ENCODE measurements around the gene KRT83.

KRT83 gene

DNA sequence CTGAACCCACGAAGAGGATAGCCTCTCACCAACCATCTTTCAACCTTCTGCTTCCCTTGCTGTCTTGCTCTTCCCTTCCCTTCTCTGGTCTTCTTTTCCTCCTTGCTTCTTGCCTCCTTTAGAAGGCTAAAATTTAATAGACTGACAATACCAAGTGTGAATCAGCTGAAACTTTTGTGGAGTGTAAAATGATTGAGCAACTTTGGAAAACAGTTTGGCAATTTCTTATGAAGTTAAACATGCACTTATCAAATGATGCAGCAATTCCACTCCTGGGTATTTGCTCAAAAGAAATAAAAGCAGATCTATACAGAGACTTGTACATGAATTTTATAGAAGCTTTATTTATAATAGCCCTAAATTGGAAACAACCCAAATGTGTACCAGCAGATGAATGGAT lies 50.0 kb downstream of the KRT83 start:
- Histone ChIP-seq H2BK120ac (ENCODE audit: low read depth, low read length) (no peak overlapping the region), H3K27ac (ENCODE audit: low read depth, low read length) (no peak overlapping the region), H4K8ac (ENCODE audit: low read depth, low read length) (no peak overlapping the region), H3K79me2 (ENCODE audit: control insufficient read depth, insufficient read depth, low read length) (no peaks in the 10 kb centered on the region), H3K9ac (ENCODE audit: low read length) (no peak overlapping the region), H3K18ac (ENCODE audit: low read length) (no peak overlapping the region), H3K4ac (ENCODE audit: low read depth, low read length) (no peak overlapping the region), H2BK15ac (replicated peaks; ENCODE audit: low read depth) (no peak overlapping the region), H4K5ac (ENCODE audit: low read length) (no peak overlapping the region), H3K56ac (ENCODE audit: low read length) (no peak overlapping the region), H3K4me1 (ENCODE audit: control insufficient read depth, low read depth, low read length) (no peaks in the 10 kb centered on the region), H2BK5ac (ENCODE audit: low read length) (no peak overlapping the region), H3K36me3 (ENCODE audit: control insufficient read depth, insufficient read depth, low read length) (no peaks in the 10 kb centered on the region), H3K4me2 (ENCODE audit: low read length) (no peak overlapping the region), H2AK5ac (ENCODE audit: low read length) (no peak overlapping the region), H3K4me3 (ENCODE audit: low read length) (no peak overlapping the region), H3K79me1 (ENCODE audit: low read length) (no peaks in the 10 kb centered on the region), H3K23ac (ENCODE audit: low read length) (no peak overlapping the region), H3K27me3 (ENCODE audit: insufficient read depth, low read length, poor library complexity) (no peaks in the 10 kb centered on the region)
- WGBS (ENCODE audit: extremely low coverage, insufficient coverage, low lambda C conversion rate): no CpG with 5 or more reads among the region's 1 CpG
- DNase-seq: no peak

DNA sequence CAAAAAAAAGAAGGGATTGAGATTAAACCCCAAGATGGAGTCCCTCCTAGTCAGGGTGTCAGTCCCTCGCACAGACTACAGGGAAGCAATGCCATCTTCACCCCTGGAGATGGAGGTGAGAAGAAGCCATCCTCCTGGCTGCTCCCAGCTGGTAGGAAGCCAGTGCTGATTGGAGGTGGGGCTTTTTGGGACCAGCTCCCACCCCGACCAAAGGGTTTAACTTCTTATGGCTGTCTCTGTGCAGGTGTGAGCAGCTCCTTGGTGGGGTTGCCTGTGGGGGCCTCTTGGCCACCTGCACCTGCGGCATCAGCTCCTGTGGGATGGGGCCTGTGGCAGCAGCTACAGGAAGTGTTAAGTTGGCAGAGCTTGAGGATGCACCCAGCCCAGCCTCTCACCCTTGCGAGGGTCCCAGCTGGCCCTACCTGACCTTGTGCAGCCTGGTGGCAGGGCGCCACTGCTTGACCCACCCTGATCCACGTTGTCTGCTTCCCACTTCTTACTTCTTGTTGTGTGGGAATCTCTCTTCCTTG lies 50.6 kb downstream of the KRT83 start:
- DNase-seq: no peak
- Histone ChIP-seq H3K4ac (ENCODE audit: low read depth, low read length) (no peak overlapping the region), H2BK120ac (ENCODE audit: low read depth, low read length) (no peak overlapping the region), H3K4me2 (ENCODE audit: low read length) (no peak overlapping the region), H3K79me1 (ENCODE audit: low read length) (no peaks in the 10 kb centered on the region), H4K5ac (ENCODE audit: low read length) (no peak overlapping the region), H2BK15ac (replicated peaks; ENCODE audit: low read depth) (no peak overlapping the region), H3K79me2 (ENCODE audit: control insufficient read depth, insufficient read depth, low read length) (no peaks in the 10 kb centered on the region), H2BK5ac (ENCODE audit: low read length) (no peak overlapping the region), H3K4me3 (ENCODE audit: low read length) (no peak overlapping the region), H3K56ac (ENCODE audit: low read length) (no peak overlapping the region), H3K18ac (ENCODE audit: low read length) (no peak overlapping the region), H2AK5ac (ENCODE audit: low read length) (no peak overlapping the region), H3K27me3 (ENCODE audit: insufficient read depth, low read length, poor library complexity) (no peaks in the 10 kb centered on the region), H3K27ac (ENCODE audit: low read depth, low read length) (no peak overlapping the region), H4K8ac (ENCODE audit: low read depth, low read length) (no peak overlapping the region), H3K9ac (ENCODE audit: low read length) (no peak overlapping the region), H3K23ac (ENCODE audit: low read length) (no peak overlapping the region), H3K36me3 (ENCODE audit: control insufficient read depth, insufficient read depth, low read length) (no peaks in the 10 kb centered on the region), H3K4me1 (ENCODE audit: control insufficient read depth, low read depth, low read length) (no peaks in the 10 kb centered on the region)
- no CpG with 5 or more reads among the region's 6 CpGs for WGBS (ENCODE audit: extremely low coverage, insufficient coverage, low lambda C conversion rate)

DNA sequence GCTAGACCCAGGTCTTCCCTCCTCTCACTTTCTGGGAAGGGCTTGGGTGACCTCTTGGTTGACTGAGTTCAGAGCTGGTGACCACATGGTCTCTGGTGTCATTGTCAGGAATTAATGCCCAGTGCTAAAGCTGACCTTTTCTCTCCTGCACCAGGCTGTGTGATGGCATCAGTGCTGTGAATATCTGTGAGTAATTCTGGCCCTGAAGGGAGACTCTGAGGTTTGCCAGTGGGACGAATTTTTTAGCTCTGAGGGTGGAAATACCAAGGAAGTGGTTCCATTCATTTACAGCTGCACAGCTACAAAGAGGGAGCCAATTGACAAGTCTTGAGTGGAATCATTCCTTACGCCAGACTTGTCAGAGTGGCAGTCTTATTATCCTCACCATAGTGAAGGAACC lies 53.0 kb downstream of the KRT83 start:
- Histone ChIP-seq H3K23ac (ENCODE audit: low read length) (no peak overlapping the region), H3K27me3 (ENCODE audit: insufficient read depth, low read length, poor library complexity) (no peaks in the 10 kb centered on the region), H2AK5ac (ENCODE audit: low read length) (no peak overlapping the region), H4K5ac (ENCODE audit: low read length) (no peak overlapping the region), H3K36me3 (ENCODE audit: control insufficient read depth, insufficient read depth, low read length) (no peaks in the 10 kb centered on the region), H3K79me1 (ENCODE audit: low read length) (no peaks in the 10 kb centered on the region), H3K4me1 (ENCODE audit: control insufficient read depth, low read depth, low read length) (no peaks in the 10 kb centered on the region), H4K8ac (ENCODE audit: low read depth, low read length) (no peak overlapping the region), H3K18ac (ENCODE audit: low read length) (no peak overlapping the region), H3K9ac (ENCODE audit: low read length) (no peak overlapping the region), H2BK15ac (replicated peaks; ENCODE audit: low read depth) (no peak overlapping the region), H3K79me2 (ENCODE audit: control insufficient read depth, insufficient read depth, low read length) (no peaks in the 10 kb centered on the region), H3K4me2 (ENCODE audit: low read length) (no peak overlapping the region), H3K27ac (ENCODE audit: low read depth, low read length) (no peak overlapping the region), H3K56ac (ENCODE audit: low read length) (no peak overlapping the region), H3K4me3 (ENCODE audit: low read length) (no peak overlapping the region), H3K4ac (ENCODE audit: low read depth, low read length) (no peak overlapping the region), H2BK5ac (ENCODE audit: low read length) (no peak overlapping the region), H2BK120ac (ENCODE audit: low read depth, low read length) (no peak overlapping the region)
- DNase-seq: no peak
- no CpG with 5 or more reads among the region's 2 CpGs for WGBS (ENCODE audit: extremely low coverage, insufficient coverage, low lambda C conversion rate)

DNA sequence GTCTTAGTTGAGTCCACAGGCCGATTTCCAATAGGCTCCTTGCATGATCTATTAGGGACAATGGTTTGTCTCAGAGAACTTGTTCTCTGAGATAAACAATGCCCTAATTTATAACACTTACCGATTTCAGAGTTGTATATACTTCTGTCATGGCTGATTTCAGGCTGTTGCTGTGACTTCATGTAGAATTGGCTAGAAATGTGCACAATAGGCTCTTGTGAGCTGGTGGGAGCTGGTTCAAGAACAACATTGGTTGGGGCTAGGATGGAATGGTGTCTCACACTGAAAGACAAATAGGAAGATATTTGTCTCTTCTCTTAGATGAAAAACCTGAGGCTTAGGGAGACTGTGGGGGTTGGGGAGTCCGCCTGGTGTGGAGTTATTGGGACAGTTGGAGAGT lies 53.5 kb downstream of the KRT83 start:
- Histone ChIP-seq H3K9ac (ENCODE audit: low read length) (no peak overlapping the region), H4K8ac (ENCODE audit: low read depth, low read length) (no peak overlapping the region), H3K36me3 (ENCODE audit: control insufficient read depth, insufficient read depth, low read length) (no peaks in the 10 kb centered on the region), H2BK120ac (ENCODE audit: low read depth, low read length) (no peak overlapping the region), H3K23ac (ENCODE audit: low read length) (no peak overlapping the region), H3K4ac (ENCODE audit: low read depth, low read length) (no peak overlapping the region), H3K27ac (ENCODE audit: low read depth, low read length) (no peak overlapping the region), H3K4me3 (ENCODE audit: low read length) (no peak overlapping the region), H4K5ac (ENCODE audit: low read length) (no peak overlapping the region), H2AK5ac (ENCODE audit: low read length) (no peak overlapping the region), H2BK5ac (ENCODE audit: low read length) (no peak overlapping the region), H3K18ac (ENCODE audit: low read length) (no peak overlapping the region), H3K79me2 (ENCODE audit: control insufficient read depth, insufficient read depth, low read length) (no peaks in the 10 kb centered on the region), H3K56ac (ENCODE audit: low read length) (no peak overlapping the region), H2BK15ac (replicated peaks; ENCODE audit: low read depth) (no peak overlapping the region), H3K4me2 (ENCODE audit: low read length) (no peak overlapping the region), H3K79me1 (ENCODE audit: low read length) (no peaks in the 10 kb centered on the region), H3K4me1 (ENCODE audit: control insufficient read depth, low read depth, low read length) (no peaks in the 10 kb centered on the region), H3K27me3 (ENCODE audit: insufficient read depth, low read length, poor library complexity) (no peaks in the 10 kb centered on the region)
- no CpG with 5 or more reads among the region's 3 CpGs for WGBS (ENCODE audit: extremely low coverage, insufficient coverage, low lambda C conversion rate)
- no peak for DNase-seq

DNA sequence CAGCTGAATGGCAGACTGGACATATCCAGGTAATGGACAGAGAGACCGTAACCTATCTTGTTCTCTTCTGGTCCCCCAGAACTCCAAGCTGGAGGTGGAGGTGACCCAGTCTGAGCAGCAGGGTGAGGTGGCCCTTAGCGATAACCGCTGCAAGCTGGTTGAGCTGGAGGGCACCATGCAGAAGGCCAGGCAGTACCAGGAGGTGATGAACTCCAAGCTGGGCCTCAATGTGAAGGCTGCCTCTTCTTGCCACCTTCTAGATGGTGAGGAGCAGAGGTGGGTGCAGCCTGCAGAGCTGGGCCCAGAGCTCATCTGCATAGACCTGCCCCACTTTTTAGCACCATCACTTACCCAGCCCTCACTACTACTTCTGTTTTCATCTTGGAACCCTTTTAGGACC lies 53.9 kb downstream of the KRT83 start:
- H3K79me1 ChIP-seq (ENCODE audit: low read length): no peaks in the 10 kb centered on the region
- no peak overlapping the region for H3K18ac ChIP-seq (ENCODE audit: low read length)
- no peak overlapping the region for H3K4ac ChIP-seq (ENCODE audit: low read depth, low read length)
- no peak overlapping the region for H2BK120ac ChIP-seq (ENCODE audit: low read depth, low read length)
- no peak overlapping the region for H3K9ac ChIP-seq (ENCODE audit: low read length)
- H3K79me2 ChIP-seq (ENCODE audit: control insufficient read depth, insufficient read depth, low read length): no peaks in the 10 kb centered on the region
- no peak overlapping the region for H3K23ac ChIP-seq (ENCODE audit: low read length)
- no peaks in the 10 kb centered on the region for H3K4me1 ChIP-seq (ENCODE audit: control insufficient read depth, low read depth, low read length)
- no peak overlapping the region for H3K56ac ChIP-seq (ENCODE audit: low read length)
- no peaks in the 10 kb centered on the region for H3K27me3 ChIP-seq (ENCODE audit: insufficient read depth, low read length, poor library complexity)
- WGBS (ENCODE audit: extremely low coverage, insufficient coverage, low lambda C conversion rate): no CpG with 5 or more reads among the region's 3 CpGs
- no peak overlapping the region for H2BK5ac ChIP-seq (ENCODE audit: low read length)
- H3K27ac ChIP-seq (ENCODE audit: low read depth, low read length): no peak overlapping the region
- H3K4me2 ChIP-seq (ENCODE audit: low read length): no peak overlapping the region
- no peak overlapping the region for H2BK15ac ChIP-seq (replicated peaks; ENCODE audit: low read depth)
- no peak overlapping the region for H2AK5ac ChIP-seq (ENCODE audit: low read length)
- no peak for DNase-seq
- no peaks in the 10 kb centered on the region for H3K36me3 ChIP-seq (ENCODE audit: control insufficient read depth, insufficient read depth, low read length)
- H4K8ac ChIP-seq (ENCODE audit: low read depth, low read length): no peak overlapping the region
- no peak overlapping the region for H3K4me3 ChIP-seq (ENCODE audit: low read length)
- no peak overlapping the region for H4K5ac ChIP-seq (ENCODE audit: low read length)

DNA sequence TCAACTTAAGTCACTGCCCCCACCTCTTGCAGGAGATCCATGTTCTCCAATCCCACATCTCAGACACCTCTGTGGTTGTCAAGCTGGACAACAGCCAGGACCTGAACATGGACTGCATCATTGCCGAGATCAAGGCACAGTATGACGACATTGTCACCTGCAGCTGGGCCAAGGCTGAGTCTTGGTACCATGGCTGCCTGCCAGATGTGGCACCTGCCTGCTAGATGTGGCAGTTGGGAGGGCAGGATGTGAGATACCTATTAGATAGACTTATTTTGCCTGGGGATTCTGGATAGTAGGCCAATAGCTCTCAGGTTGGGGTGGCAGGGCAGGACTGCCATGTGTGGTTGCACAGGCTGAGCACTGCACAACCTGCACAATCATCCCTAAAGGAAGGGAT lies 54.7 kb downstream of the KRT83 start:
- Histone ChIP-seq H3K4me1 (ENCODE audit: control insufficient read depth, low read depth, low read length) (no peaks in the 10 kb centered on the region), H3K9ac (ENCODE audit: low read length) (no peak overlapping the region), H3K27me3 (ENCODE audit: insufficient read depth, low read length, poor library complexity) (no peaks in the 10 kb centered on the region), H4K8ac (ENCODE audit: low read depth, low read length) (no peak overlapping the region), H2AK5ac (ENCODE audit: low read length) (no peak overlapping the region), H2BK15ac (replicated peaks; ENCODE audit: low read depth) (no peak overlapping the region), H3K4ac (ENCODE audit: low read depth, low read length) (no peak overlapping the region), H3K18ac (ENCODE audit: low read length) (no peak overlapping the region), H3K56ac (ENCODE audit: low read length) (no peak overlapping the region), H3K23ac (ENCODE audit: low read length) (no peak overlapping the region), H3K4me2 (ENCODE audit: low read length) (no peak overlapping the region), H3K79me2 (ENCODE audit: control insufficient read depth, insufficient read depth, low read length) (no peaks in the 10 kb centered on the region), H2BK5ac (ENCODE audit: low read length) (no peak overlapping the region), H4K5ac (ENCODE audit: low read length) (no peak overlapping the region), H3K4me3 (ENCODE audit: low read length) (no peak overlapping the region), H2BK120ac (ENCODE audit: low read depth, low read length) (no peak overlapping the region), H3K27ac (ENCODE audit: low read depth, low read length) (no peak overlapping the region), H3K36me3 (ENCODE audit: control insufficient read depth, insufficient read depth, low read length) (no peaks in the 10 kb centered on the region), H3K79me1 (ENCODE audit: low read length) (no peaks in the 10 kb centered on the region)
- no peak for DNase-seq
- no CpG with 5 or more reads among the region's 2 CpGs for WGBS (ENCODE audit: extremely low coverage, insufficient coverage, low lambda C conversion rate)
